Skin of body (tissue), 2 donors: Measurements from ENCODE around the gene LSMEM2. TPM values are rescaled to one million over a fixed set of nuclear protein-coding genes. Genes with fewer than 3 reads are reported as not detected.
A peak's percentile ranks its signal among the peaks of the same experiment; 100 is the strongest.
"Not testable (repeated sequence)": the region's sequence is repeated elsewhere in the genome, so short reads cannot be mapped to it uniquely, and the experiment has no call there.

Experiments
- DNase-seq: peaks from one replicate; lab custom pipeline; 2025; lab: John Stamatoyannopoulos, UW
- total RNA-seq: library from RNA; depleted of rRNA; stranded (reverse); fragments of >200 nt; gene quantifications from one replicate; pipeline ENCODE4 v1.2.3, GENCODE V29; 2014

Gene LSMEM2
- total RNA-seq, 1 donor from 2014 or later = 2.7 TPM

GRCh38 chr3:50276762-50277101 is 2.2 kb upstream of the LSMEM2 start:
- no peak for DNase-seq

- no peak for DNase-seq
Measured at GRCh38 chr3:50278123-50278879, 586 bp upstream of the LSMEM2 start.

- no peak for DNase-seq
Measured at GRCh38 chr3:50279255-50280016, 549 bp downstream of the LSMEM2 start.

GRCh38 chr3:50284121-50284520 is 5.2 kb downstream of the LSMEM2 start:
- not testable (repeated sequence) for DNase-seq

- no peak for DNase-seq
Measured at GRCh38 chr3:50286322-50287227, 7.7 kb downstream of the LSMEM2 start.

- DNase-seq = no peak
Measured at GRCh38 chr3:50287262-50287661, 8.4 kb downstream of the LSMEM2 start.

- no peak for DNase-seq
Measured at GRCh38 chr3:50288387-50289007, 9.6 kb downstream of the LSMEM2 start.

GRCh38 chr3:50289130-50289529 is 10.2 kb downstream of the LSMEM2 start:
- no peak for DNase-seq

GRCh38 chr3:50290161-50290641 is 11.3 kb downstream of the LSMEM2 start:
- no peak for DNase-seq

GRCh38 chr3:50292159-50293078 is 13.5 kb downstream of the LSMEM2 start, which contains the start of gene IFRD2:
Gene IFRD2 (minus strand): TSS chr3:50292429. CDS start chr3:50292274, 155 bp downstream.
- DNase-seq = peak; percentile 99

- DNase-seq = no peak
Measured at GRCh38 chr3:50293079-50293801, 14.4 kb downstream of the LSMEM2 start.

- no peak for DNase-seq
Measured at GRCh38 chr3:50294089-50294488, 15.2 kb downstream of the LSMEM2 start.

GRCh38 chr3:50294492-50295403 is 15.9 kb downstream of the LSMEM2 start:
- no peak for DNase-seq

- DNase-seq = no peak
Measured at GRCh38 chr3:50295553-50296431, 16.9 kb downstream of the LSMEM2 start.

GRCh38 chr3:50296721-50297383 is 18.0 kb downstream of the LSMEM2 start:
- no peak for DNase-seq

- no peak for DNase-seq
Measured at GRCh38 chr3:50297384-50297775, 18.5 kb downstream of the LSMEM2 start.
